Amygdala (tissue), 56 donors: Measurements from ENCODE around the gene ERLIN1.

Experiments used
- DNase-seq, 56 donors: peaks; one replicate each; lab custom pipeline; 2025; lab: John Stamatoyannopoulos, UW

The ERLIN1 gene

DNA sequence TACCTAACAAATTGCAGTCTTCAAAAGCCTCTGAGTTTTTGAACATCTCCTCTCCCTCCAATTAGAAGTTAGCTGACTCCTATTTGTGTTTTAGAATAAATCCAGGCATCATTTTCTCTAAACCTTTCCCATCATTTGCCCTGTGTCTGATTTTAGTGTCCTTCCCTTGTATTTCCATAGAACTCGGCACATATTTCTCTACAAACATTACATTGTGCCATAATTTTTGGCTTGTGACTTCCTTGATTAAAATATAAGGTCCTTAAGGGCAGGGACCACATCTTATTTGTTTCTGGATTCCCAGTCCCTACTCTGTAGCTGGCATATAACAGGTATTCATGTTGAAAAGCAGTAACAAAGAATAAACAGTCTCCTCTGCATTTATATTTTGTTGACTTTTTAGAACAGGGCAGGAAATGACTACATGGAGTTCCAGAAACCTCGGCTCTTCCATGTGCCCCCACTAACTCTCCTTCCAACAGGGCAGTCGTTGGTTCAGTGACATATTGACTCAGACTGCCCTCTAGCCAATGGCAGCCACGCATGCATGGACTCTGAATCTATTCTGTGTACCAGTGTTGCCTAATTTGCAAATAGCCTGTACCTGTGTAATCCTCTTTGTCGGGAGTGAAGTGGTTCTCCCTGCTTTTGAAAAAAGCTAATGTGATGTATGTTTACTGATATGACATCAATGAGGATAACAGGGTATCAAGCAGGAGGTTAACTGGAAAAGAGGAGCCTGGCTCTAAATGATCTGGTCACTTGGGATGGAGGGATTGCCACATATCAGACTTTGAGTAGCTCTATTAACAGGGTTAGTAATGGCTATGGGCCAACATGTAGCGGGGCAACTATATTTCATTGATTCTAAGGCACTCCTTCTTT lies 84.4 kb downstream of the ERLIN1 start:
- DNase-seq: no peak

DNA sequence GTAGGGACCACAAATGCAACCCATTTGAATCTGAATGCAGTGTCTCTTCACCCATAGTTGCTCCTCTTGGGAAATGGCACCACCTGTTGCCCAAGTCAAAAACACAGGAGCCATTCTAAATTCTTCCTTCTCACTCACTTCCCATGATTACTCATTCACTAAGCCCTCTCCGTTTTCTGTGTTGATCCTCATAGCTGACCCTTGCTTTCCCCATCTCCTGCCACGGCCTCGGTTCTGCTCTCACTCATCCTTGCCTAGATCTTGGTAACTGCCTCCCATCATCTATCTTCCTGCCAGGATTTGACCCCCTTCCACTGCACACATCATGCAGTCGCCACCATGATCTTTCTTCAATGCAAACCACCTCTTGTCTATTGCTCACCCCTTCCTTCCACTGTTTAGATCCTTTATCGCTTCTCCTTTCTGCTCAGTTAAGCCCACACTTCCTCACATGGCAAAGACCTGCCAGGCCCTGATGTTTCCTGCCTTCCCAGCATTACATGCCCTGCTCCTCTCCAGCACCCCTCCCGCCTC lies 85.1 kb downstream of the ERLIN1 start:
- no peak for DNase-seq
